Measurements from ENCODE around the gene SLC5A5.

GRCh38 chr19:17936379-17936778 lies 64.6 kb downstream of the SLC5A5 start:
- TF ChIP-seq EZH2 (IDR thresholded peaks at IDR 0.05; ENCODE audit: insufficient read depth, low read length) = no peak
- no peak for TF ChIP-seq CTCF (IDR thresholded peaks at IDR 0.05; ENCODE audit: insufficient read depth, low read depth, low read length)

All from astrocyte (in vitro differentiated cells and primary cell).